Left lung (tissue), 10 donors: ENCODE measurements around the gene C5orf15. TPM values are rescaled to one million over a fixed set of nuclear protein-coding genes. Genes with fewer than 3 reads are reported as not detected.

ENCODE experiments used
- ATAC-seq: fragments of 200-7000 bp; cut with Tn5 transposase; one replicate; pipeline ENCODE4 v1.9.1; 2020; ENCODE audit warnings: moderate library complexity
- DNase-seq, 4 donors: peaks; one replicate each; pipeline ENCODE4 v3.0.0-alpha.2; 2013 to 2020
- H3K27ac ChIP-seq, 2 donors: fragments of 200-600 bp; sonication (generic) in 1 of 2; one replicate each; pipeline versions ENCODE4 v1.5.0 to v1.8.0; 2020 to 2021
- H3K27me3 ChIP-seq, 2 donors: fragments of 200-600 bp; sonication (generic) in 1 of 2; one replicate each; pipeline versions ENCODE4 v1.5.0 to v1.8.0; 2020 to 2021
- H3K36me3 ChIP-seq, 2 donors: fragments of 200-600 bp; sonication (generic) in 1 of 2; one replicate each; pipeline versions ENCODE4 v1.5.0 to v1.8.0; 2020 to 2021
- H3K4me1 ChIP-seq, 2 donors: fragments of 200-600 bp; one replicate each; pipeline ENCODE4 v1.8.0; 2021
- H3K4me3 ChIP-seq, 2 donors: fragments of 200-600 bp; sonication (generic) in 1 of 2; one replicate each; pipeline versions ENCODE4 v1.5.0 to v1.8.0; 2020 to 2021; ENCODE audit warnings: mild to moderate bottlenecking in 1 of 2
- H3K9me3 ChIP-seq, 2 donors: fragments of 200-600 bp; sonication (generic) in 1 of 2; one replicate each; pipeline versions ENCODE4 v1.5.0 to v1.8.0; 2020 to 2021
- CTCF ChIP-seq, 2 donors: fragments of 200-600 bp; sonication (generic) in 1 of 2; IDR thresholded peaks; one replicate each; pipeline versions ENCODE4 v1.5.0 to v1.8.0; 2021; ENCODE audit warnings: antibody characterized with exemption in 2 of 2
- intact Hi-C, 2 donors: fragments of 100-400 bp; cut with DNase I; formaldehyde crosslinking; loops; one replicate each; pipeline versions ENCODE4 v1.11.2 to v1.14.2; 2022
- polyA plus RNA-seq, 6 donors: library from polyadenylated mRNA; unstranded; fragments of 120-200 nt; gene quantifications; one replicate each; pipeline ENCODE4 v1.2.1, GENCODE V29; 2013; ENCODE audit not compliant: insufficient read length in 6 of 6
- total RNA-seq, 2 donors: library from RNA; stranded (reverse); fragmentation: NEBNext Ultra II Directional; extraction: Animal tissue kit (Norgen Biotek cat#: 25700); gene quantifications; one replicate each; pipeline ENCODE4 v1.2.1, GENCODE V29; 2021
- donor health status: DM: no; HTN: yes; CAD: no.
- donor health status: DM: no; HTN: no; CAD: no.

Gene C5orf15
- total and polyA plus RNA-seq, 8 donors: 34.7 to 121 (median 115) TPM

- H3K4me1 ChIP-seq: peaks cover 16 to 57% of the 10 kb centered on the region in 2 donors
- no peak for TF ChIP-seq CTCF (IDR thresholded peaks at IDR 0.05)
- H3K36me3 ChIP-seq: peaks cover 0 to 18% of the 10 kb centered on the region in 2 donors
- H3K27me3 ChIP-seq: peaks cover 0 to 9% of the 10 kb centered on the region in 2 donors
- no peaks in the 10 kb centered on the region for H3K9me3 ChIP-seq
- peak overlapping the region; percentile 95 to 98 for H3K27ac ChIP-seq
- intact Hi-C loops: no loop called here
- ATAC-seq: no peak
- peak overlapping the region; percentile 85 for H3K4me3 ChIP-seq
- DNase-seq: no peak
These were observed 34.8 kb upstream of the C5orf15 start for GRCh38 chr5:134003064-134003816.

- Histone ChIP-seq H3K4me3 (no peak overlapping the region), H3K27ac (no peak overlapping the region), H3K4me1 (peaks cover 16 to 58% of the 10 kb centered on the region in 2 donors), H3K36me3 (peaks cover 0 to 18% of the 10 kb centered on the region in 2 donors), H3K9me3 (no peaks in the 10 kb centered on the region), H3K27me3 (no peaks in the 10 kb centered on the region)
- DNase-seq (no peak), ATAC-seq (no peak)
- intact Hi-C loops: no loop called here
- TF ChIP-seq CTCF (IDR thresholded peaks at IDR 0.05): no peak
These were observed 33.7 kb upstream of the C5orf15 start for GRCh38 chr5:134001938-134002731.

GRCh38 chr5:134000696-134001453 is 32.5 kb upstream of the C5orf15 start:
- ATAC-seq: no peak
- Histone ChIP-seq H3K4me3 (no peak overlapping the region), H3K36me3 (peaks cover 0 to 18% of the 10 kb centered on the region in 2 donors), H3K27ac (no peak overlapping the region), H3K9me3 (no peaks in the 10 kb centered on the region), H3K27me3 (no peaks in the 10 kb centered on the region), H3K4me1 (peaks cover 17 to 66% of the 10 kb centered on the region in 2 donors)
- no peak for DNase-seq
- intact Hi-C loops: no loop called here
- no peak for TF ChIP-seq CTCF (IDR thresholded peaks at IDR 0.05)

GRCh38 chr5:134000091-134000511 is 31.7 kb upstream of the C5orf15 start:
- Histone ChIP-seq H3K36me3 (peaks cover 0 to 18% of the 10 kb centered on the region in 2 donors), H3K27ac (no peak overlapping the region), H3K4me1 (peaks cover 22 to 66% of the 10 kb centered on the region in 2 donors), H3K27me3 (no peaks in the 10 kb centered on the region), H3K4me3 (no peak overlapping the region), H3K9me3 (no peaks in the 10 kb centered on the region)
- intact Hi-C loops: no loop called here
- no peak for TF ChIP-seq CTCF (IDR thresholded peaks at IDR 0.05)
- DNase-seq (no peak), ATAC-seq (no peak)
